ENCODE data around the gene TVP23B. TPM values are rescaled to one million over a fixed set of nuclear protein-coding genes. Genes with fewer than 3 reads are reported as not detected.
A peak's percentile ranks its signal among the peaks of the same experiment; 100 is the strongest.
"Not testable (repeated sequence)": the region's sequence is repeated elsewhere in the genome, so short reads cannot be mapped to it uniquely, and the experiment has no call there.

Gene TVP23B
- total RNA-seq: 51.6 TPM

DNA sequence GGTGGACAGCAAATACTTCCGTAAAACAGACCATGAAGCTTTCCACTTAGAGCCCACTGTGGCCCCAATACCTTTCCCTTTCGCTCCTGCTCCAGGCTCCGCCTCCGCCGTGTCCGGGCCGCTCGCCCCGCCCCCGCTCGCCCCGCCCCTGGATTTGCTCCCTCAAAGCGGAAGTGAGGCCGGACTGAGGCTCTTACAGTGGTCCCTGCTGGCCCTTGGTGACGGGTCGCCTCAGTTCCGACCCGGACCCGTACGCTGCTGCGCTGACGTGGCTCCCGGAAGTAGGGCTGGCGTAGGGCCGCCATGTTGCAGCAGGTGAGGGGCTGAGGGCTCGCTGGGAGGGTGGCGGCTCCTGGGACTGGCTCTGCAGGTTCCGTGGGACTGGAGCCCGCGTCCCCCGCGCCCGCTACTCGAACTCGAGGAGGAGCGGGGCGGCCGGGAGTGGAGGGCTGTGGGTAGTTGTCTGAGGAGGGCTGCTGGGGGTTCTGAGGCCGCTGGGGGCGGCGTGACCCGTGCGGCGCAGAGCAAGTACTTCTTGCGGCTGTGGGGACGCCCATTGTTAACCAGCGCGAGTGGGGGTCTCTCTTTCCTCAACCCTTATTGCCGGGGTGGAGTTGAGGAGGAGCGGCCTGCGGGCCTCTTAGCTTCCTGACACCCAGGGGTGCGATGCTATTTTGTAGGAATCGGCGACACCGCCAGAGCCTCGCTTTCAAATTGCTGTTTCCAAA lies at the start of gene TVP23B:
Gene TVP23B (plus strand): TSS at position 193 of the 728 bp plus-strand sequence. CDS start 111 bp downstream, at position 304.
- not testable (repeated sequence) for H3K27me3 ChIP-seq (ENCODE audit: insufficient read depth, low read length); H3K9me3 ChIP-seq (ENCODE audit: low read depth, low read length); H3K4me1 ChIP-seq (ENCODE audit: insufficient read depth, low read length)
- peak within 1 kb of the TSS; percentile 53 for H3K4me3 ChIP-seq (ENCODE audit: low read length)

- not testable (repeated sequence) for H3K4me1 ChIP-seq (ENCODE audit: insufficient read depth, low read length); H3K9me3 ChIP-seq (ENCODE audit: low read depth, low read length); H3K27me3 ChIP-seq (ENCODE audit: insufficient read depth, low read length); H3K4me3 ChIP-seq (ENCODE audit: low read length)
Measured at GRCh38 chr17:18732438-18732837, 48.5 kb upstream of the TVP23B start.

DNA sequence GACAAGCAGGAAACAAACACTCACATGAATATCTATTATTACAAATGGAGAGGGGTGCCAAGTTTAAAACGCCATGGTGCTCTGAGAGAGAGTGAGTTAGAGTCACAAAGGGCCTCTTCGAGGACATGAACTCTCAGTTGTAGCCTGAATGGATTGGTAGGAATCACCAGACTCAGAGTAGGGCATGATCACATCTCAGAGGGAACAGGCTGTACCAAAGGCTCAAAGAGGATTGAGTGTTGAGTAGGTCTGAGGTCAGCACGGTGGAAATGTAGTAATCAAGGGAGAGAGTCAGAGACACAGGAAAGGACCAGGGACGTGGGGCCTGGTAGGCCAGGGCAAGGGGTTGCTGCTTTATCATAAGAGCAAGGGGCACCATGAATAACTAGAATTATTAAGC lies 47.6 kb upstream of the TVP23B start:
- H3K9me3 ChIP-seq (ENCODE audit: low read depth, low read length); H3K4me1 ChIP-seq (ENCODE audit: insufficient read depth, low read length); H3K4me3 ChIP-seq (ENCODE audit: low read length); H3K27me3 ChIP-seq (ENCODE audit: insufficient read depth, low read length): not testable (repeated sequence)

- not testable (repeated sequence) for H3K4me1 ChIP-seq (ENCODE audit: insufficient read depth, low read length)
Measured at GRCh38 chr17:18739616-18740391, 41.2 kb upstream of the TVP23B start.

DNA sequence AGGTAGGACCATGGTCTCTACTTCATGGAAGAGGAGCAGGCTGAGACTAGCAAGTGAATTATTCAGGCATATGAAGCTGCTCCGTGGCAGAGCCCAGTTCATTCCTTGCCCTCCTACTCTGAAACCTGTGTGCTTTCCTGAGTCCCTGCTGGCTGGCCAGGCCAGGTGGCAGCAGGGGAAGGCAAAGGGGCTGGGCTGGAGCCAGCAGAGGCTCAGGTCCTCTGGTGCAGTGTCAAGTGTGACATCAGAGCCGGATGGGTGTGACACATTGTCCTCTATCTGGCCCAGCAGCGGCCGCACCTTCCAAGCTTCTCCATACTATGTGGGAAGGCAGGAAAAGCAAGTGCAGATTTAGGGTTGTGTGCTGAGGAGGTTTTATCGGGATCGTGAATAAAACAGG lies 39.8 kb upstream of the TVP23B start:
- H3K9me3 ChIP-seq (ENCODE audit: low read depth, low read length); H3K4me3 ChIP-seq (ENCODE audit: low read length); H3K4me1 ChIP-seq (ENCODE audit: insufficient read depth, low read length); H3K27me3 ChIP-seq (ENCODE audit: insufficient read depth, low read length): not testable (repeated sequence)

More at GRCh38 chr17:18739616-18740391, 41.2 kb upstream of the TVP23B start:
- not testable (repeated sequence) for H3K27me3 ChIP-seq (ENCODE audit: insufficient read depth, low read length); H3K9me3 ChIP-seq (ENCODE audit: low read depth, low read length); H3K4me3 ChIP-seq (ENCODE audit: low read length)

DNA sequence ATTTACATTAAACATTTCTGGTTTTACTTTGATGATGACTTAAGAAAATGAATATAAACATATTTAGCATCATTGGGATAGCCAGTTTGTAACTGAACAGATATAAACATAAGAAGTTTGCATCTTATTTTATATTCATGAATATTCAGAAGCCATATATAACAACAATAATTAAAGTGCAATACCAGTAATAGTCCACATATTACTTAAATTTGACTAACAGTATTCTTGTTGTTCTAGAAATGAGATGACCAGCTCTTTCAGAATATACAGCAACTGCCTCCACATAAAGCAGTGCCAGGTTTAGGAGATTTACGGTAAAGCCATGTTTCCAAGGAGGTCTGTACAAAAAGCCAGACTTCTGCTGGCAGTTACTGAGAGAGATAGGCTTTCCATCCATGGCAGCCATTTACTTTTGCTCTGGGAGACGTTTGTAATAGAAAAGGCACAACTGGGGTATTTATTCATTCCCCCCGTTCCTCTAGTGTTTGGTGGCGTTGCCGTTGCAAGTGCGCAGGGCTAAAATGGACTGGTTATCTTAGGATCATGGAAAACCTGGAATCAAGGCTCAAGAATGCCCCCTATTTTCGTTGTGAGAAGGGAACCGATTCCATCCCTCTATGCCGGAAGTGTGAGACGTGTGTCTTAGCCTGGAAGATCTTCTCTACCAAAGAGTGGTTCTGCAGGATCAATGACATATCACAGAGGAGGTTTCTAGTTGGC lies 37.1 kb upstream of the TVP23B start, which contains the start of gene FBXW10:
Gene FBXW10 (plus strand): TSS at position 356 of the 723 bp plus-strand sequence. CDS start 191 bp downstream, at position 547.
- not testable (repeated sequence) for H3K9me3 ChIP-seq (ENCODE audit: low read depth, low read length); H3K4me1 ChIP-seq (ENCODE audit: insufficient read depth, low read length); H3K27me3 ChIP-seq (ENCODE audit: insufficient read depth, low read length); H3K4me3 ChIP-seq (ENCODE audit: low read length)

- H3K4me3 ChIP-seq (ENCODE audit: low read length); H3K9me3 ChIP-seq (ENCODE audit: low read depth, low read length); H3K4me1 ChIP-seq (ENCODE audit: insufficient read depth, low read length); H3K27me3 ChIP-seq (ENCODE audit: insufficient read depth, low read length): not testable (repeated sequence)
Measured at GRCh38 chr17:18744726-18745125, 36.3 kb upstream of the TVP23B start.

DNA sequence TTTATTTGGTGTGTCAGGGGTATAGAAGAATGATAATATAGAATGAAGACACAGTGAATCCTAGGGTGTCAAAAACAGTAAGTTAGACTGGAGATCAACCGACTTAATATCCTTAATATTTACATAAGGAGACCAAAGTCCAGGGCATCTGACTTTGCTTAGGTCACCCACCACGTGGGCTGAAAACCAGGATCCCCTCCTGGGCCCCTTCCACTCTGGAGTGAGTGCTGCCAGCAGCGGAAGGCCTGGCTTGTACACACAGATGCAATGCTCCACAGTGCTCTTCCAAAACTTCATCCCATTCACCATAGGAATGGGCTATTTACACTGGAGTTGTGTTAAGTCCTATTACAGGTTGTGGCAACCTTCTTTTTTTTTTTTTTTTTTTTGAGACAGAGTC lies 34.4 kb upstream of the TVP23B start:
- not testable (repeated sequence) for H3K9me3 ChIP-seq (ENCODE audit: low read depth, low read length); H3K27me3 ChIP-seq (ENCODE audit: insufficient read depth, low read length); H3K4me1 ChIP-seq (ENCODE audit: insufficient read depth, low read length)

GRCh38 chr17:18747501-18747900 lies 33.5 kb upstream of the TVP23B start:
- H3K4me1 ChIP-seq (ENCODE audit: insufficient read depth, low read length); H3K9me3 ChIP-seq (ENCODE audit: low read depth, low read length); H3K4me3 ChIP-seq (ENCODE audit: low read length); H3K27me3 ChIP-seq (ENCODE audit: insufficient read depth, low read length): not testable (repeated sequence)

More for the DNA sequence above, 34.4 kb upstream of the TVP23B start:
- not testable (repeated sequence) for H3K4me3 ChIP-seq (ENCODE audit: low read length)

GRCh38 chr17:18750242-18750641 lies 30.7 kb upstream of the TVP23B start:
- H3K27me3 ChIP-seq (ENCODE audit: insufficient read depth, low read length); H3K4me3 ChIP-seq (ENCODE audit: low read length); H3K9me3 ChIP-seq (ENCODE audit: low read depth, low read length); H3K4me1 ChIP-seq (ENCODE audit: insufficient read depth, low read length): not testable (repeated sequence)

GRCh38 chr17:18753829-18754409 lies 27.1 kb upstream of the TVP23B start:
- H3K9me3 ChIP-seq (ENCODE audit: low read depth, low read length); H3K27me3 ChIP-seq (ENCODE audit: insufficient read depth, low read length); H3K4me1 ChIP-seq (ENCODE audit: insufficient read depth, low read length); H3K4me3 ChIP-seq (ENCODE audit: low read length): not testable (repeated sequence)

DNA sequence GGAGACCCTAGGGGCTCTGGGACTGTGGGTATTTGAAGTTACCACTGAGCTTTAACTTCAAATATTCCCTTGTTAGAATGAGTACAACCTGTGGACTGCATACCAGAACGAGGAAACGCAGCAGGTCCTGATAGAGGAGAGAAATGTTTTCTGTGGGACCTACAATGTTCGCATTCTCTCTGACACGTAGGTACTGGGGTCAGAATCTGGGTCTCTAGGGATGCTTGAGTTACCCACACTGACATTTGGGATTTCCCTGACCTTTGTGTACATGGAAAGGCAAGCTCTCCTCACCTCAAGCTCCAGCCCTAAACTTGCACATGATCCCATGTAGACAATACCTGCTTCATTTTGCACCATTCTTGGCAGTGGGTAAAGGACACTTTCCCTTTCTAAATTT lies 25.0 kb upstream of the TVP23B start:
- not testable (repeated sequence) for H3K4me3 ChIP-seq (ENCODE audit: low read length); H3K4me1 ChIP-seq (ENCODE audit: insufficient read depth, low read length); H3K27me3 ChIP-seq (ENCODE audit: insufficient read depth, low read length); H3K9me3 ChIP-seq (ENCODE audit: low read depth, low read length)

GRCh38 chr17:18757368-18758044 lies 23.5 kb upstream of the TVP23B start:
- not testable (repeated sequence) for H3K27me3 ChIP-seq (ENCODE audit: insufficient read depth, low read length); H3K9me3 ChIP-seq (ENCODE audit: low read depth, low read length); H3K4me1 ChIP-seq (ENCODE audit: insufficient read depth, low read length); H3K4me3 ChIP-seq (ENCODE audit: low read length)

DNA sequence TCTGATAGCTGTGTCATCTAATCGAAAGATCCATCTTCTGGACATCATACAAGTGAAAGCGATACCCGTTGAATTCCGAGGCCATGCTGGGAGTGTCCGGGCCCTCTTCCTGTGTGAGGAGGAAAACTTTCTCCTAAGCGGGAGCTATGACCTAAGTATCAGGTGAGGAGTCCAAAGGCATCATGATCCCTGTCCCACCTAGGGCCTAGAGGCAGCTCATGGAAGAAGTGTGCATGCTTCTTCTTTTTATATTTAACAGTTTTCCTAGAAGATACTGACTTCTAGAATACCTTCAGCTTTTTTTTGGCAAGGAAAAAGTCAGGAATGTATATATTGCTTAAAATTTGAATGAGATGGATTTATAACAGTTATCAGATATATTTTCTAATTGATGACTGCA lies 22.6 kb upstream of the TVP23B start:
- not testable (repeated sequence) for H3K9me3 ChIP-seq (ENCODE audit: low read depth, low read length); H3K27me3 ChIP-seq (ENCODE audit: insufficient read depth, low read length); H3K4me1 ChIP-seq (ENCODE audit: insufficient read depth, low read length); H3K4me3 ChIP-seq (ENCODE audit: low read length)

GRCh38 chr17:18760221-18760620 lies 20.8 kb upstream of the TVP23B start:
- H3K4me3 ChIP-seq (ENCODE audit: low read length); H3K4me1 ChIP-seq (ENCODE audit: insufficient read depth, low read length); H3K9me3 ChIP-seq (ENCODE audit: low read depth, low read length); H3K27me3 ChIP-seq (ENCODE audit: insufficient read depth, low read length): not testable (repeated sequence)
